GM21529 (cell line): ENCODE data around the gene TGFA.

Experiments
- ATAC-seq: cut with Tn5 transposase; IDR thresholded peaks from one replicate; pipeline ENCODE4 v1.9.1; 2021; ENCODE audit not compliant: unreplicated experiment

The TGFA gene

DNA sequence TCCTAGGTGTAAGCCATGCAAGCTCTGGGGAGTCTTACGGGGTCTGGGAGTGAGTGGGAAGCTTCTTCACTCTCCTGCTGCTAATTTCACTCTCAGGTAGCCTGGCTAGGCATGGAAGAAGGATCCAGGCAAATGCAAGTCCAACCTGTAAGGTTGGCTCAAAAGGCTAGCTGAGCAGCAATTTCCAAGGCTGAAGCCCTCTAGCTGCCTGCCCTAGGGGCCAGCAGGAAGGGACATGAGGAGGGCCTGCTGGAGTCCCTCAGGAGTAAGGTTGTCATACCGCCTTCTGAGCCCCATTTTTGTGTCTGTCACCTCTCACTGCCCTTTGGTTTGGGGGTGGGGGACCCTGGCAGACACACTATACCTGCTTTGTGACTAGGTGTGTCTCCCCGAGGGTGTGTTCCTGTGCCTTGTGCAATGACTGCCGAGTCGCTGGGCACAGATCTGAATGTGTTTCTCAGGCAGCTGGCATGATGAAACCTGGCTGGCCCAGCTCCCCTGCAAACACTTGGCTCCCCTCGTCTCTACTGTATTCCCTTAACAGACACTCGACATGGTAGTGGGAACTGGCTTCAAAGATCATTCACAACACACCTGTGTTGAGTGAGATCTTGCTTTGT lies 127.8 kb downstream of the TGFA start:
- no peak for ATAC-seq

DNA sequence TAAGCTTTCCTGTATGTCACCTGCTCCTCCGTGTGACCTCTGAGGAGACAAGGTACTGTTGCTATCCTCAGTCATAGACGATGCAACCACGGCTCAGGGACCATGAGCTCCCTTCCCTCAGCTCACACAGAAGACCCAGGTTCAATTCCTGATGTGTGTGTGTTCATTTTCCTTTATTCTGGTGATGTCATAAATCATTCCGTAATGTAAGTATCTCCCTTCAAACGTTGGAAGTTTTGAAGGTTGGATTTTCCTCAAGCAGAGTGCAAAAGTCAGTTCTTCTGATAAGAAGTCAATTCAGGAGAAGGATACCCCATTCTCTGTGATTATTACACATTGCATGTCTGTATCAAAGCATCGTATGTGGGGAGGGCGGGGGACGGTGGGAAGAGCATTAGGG lies 132.9 kb downstream of the TGFA start:
- ATAC-seq: no peak

DNA sequence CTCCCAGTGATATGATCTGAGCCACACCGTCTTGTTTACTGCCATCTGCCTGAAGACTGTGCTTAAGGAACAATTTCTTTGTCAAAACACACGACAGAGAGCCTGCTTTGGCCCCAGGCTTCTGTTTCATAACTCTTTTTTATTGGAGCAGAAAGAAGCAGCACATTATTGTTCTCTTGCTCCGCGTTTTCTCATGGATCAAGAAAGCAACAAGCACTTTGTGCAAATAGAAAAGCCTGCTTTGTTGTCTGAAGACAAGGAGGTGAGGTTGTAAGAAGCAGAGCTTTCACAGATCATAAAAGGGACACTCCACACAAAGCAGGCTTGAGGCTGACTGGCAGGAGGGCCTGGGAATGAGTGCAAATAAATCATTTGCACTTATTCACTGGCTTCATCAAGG lies 133.5 kb downstream of the TGFA start:
- ATAC-seq: no peak

DNA sequence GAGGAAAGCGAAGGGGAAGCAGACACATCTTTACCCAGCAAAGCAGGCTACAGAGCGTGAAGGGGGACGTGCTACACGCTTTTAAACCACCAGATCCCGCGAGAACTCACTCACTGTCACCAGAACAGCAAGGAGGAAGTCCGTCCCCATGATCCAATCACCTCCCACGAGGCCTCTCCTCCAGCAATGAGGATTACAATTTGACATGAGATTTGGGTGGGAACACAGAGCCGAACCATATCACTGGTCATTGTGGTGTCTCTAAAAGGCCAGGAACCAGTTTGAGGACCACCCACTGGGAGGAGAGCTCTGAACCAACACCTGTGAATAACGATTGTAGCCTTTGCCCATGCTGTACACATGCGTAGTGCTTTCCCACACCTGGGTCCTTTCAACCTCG lies 135.1 kb downstream of the TGFA start:
- ATAC-seq: no peak

DNA sequence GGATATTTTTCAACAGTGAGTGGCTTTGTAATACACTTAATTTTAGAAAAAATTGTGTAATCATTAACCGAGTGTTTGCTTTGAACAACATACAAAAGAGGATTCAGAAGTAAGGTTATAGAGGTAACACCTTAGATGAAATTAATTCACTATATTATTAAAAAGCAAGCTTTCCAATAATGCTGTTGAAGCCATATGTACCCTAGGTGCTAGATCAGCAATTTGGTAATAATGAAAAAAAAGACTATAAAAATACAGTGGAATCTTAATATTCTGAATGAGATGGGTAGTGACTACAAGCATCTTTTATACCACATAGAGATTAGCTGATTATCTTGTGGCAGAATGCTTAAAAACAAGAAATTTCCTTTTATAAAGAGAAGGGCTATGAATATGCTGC lies 136.6 kb downstream of the TGFA start:
- no peak for ATAC-seq

DNA sequence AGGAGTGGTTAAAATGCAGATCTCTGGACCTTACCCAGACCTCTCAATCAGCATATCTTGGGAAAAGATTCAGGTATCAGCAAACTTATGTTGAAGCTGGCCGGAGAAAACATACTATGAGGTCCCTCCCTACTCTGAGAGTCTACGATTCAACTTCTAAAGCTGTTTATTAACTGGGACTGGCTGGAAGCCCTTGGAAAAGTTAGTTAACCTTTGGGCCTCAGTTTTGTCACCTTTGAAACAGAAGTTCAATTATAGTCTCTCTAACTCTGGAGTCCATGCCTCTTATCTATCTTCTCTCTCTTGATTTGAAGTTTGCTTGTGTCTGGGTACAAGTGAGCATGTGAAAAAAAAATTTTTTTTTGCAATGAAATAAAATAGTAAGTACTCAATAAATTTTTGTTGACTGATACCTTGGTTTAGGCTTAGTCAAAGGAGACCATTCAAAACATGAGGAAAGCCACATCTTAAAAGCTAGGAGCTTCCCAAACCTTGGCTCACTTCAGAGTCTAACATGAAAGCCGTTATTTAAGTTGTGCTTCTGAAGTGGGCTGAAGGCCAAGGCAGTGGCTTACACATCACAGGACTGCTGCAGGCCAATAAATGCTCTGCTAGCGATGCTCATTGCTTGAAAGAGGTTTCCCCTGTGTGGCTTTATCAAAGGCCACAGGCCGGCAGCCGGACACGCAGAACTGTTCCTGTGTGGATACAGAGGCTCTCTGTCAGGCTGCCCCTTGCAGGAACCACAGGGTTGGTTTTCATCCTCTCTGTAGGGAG lies 141.1 kb downstream of the TGFA start:
- no peak for ATAC-seq

DNA sequence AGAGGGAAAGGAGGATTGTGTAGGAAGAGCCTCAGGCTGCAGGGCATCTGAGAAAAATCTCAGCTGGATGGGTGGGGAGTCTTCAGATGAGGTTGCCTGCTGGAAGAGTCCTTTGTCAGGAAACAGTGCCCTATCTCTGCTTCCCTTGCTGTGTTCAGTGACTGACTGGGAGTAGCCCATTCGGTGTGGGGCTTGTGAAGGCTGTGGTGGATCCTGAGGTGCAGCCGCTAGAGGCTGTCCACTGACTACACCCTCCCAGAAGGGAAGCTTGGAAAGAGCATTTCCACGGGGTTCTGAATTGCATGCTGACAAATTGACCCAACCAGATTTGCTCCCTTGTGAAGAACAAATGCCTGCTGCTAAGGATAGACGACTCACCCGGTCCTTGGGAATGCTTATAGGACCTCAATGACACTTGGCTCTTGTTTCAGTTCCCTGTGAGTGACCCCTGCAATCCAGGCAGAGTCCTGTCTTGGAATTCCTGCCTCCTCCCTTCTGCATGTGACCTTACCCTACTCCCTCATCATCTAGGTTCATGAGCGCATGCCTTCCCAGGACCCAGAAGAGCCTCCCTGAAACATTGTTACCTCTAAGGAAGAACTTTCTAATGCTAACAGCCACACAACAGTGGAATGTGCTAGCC lies 142.0 kb downstream of the TGFA start:
- no peak for ATAC-seq

DNA sequence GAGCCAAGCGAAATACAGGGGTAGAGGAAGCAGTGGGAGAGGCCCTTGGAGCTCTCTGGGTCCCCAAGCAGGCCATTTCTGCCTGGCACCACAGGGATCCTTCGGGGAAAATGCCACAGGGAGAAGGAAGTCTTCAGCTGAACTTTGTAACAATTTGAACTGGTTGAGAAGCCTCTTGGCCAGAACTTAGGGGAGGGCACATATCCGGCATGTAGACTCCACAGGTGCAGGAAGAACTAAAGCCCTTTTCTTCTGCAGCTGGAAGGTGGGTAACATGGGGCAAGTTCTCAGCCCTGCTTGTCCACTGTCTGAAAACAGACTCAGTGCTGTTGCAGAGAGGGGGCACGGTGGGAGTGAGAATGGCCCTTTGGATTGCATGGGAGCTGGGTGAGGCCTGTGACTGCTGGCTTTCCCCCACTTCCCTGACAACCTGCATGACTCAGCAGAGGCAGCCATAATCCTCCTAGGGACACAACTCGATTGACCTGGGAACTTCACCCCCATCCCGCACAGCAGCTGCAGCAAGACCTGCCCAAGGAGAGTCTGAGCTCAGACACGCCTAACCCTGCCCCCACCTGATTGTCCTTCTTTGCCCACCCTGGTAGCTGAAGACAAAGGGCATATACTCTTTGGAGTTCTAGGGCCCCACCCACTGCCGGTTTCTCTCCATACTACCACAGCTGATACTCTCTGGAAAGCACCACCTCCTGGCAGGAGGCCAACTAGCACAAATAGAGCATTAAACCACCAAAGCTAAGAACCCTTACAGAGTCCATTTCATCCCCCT lies 150.2 kb downstream of the TGFA start:
- no peak for ATAC-seq

DNA sequence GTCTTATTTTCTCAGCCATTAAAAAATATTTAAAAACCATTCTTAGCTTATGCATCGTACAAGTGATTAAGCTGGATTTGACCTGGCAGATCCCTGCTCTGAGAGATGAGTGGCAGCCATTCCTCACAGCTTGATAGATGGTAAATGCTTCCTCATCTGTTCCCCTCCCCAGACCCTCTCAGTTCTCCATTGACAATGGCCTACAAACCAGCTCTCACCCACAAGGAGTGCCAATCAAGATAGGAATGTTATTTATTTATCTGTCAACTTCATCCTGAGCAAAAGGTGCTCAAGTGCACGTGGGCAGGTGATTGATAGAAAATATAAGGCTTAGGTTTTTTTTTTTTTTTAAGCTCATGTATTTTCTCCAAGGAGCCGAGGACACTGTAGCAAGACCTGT lies 153.1 kb downstream of the TGFA start:
- no peak for ATAC-seq

DNA sequence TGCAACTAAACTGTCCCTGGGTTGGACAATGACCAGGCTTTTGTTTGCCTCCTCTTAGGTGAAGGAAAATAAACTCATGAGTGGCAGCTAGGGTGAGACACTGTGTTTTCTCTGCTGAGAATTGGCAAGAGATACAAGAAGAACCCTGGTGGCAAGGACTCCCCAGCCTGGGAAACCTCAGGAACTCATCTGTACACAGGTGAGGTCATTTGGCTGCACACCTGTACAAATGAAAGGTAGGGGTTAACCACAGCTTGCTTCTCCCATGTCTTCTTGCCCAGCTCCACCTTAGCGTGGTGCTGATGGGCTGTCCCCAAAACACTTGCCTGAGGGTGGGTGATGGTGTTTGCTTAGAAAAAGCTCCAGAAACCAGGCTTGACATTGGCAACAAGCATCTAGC lies 154.6 kb downstream of the TGFA start:
- ATAC-seq: no peak
